GM18907 (cell line): ENCODE results near the gene SFXN5.

Source experiments
- ATAC-seq: cut with Tn5 transposase; IDR thresholded peaks from one replicate; pipeline ENCODE4 v1.9.1; 2021; ENCODE audit warnings: mild to moderate bottlenecking, moderate library complexity; ENCODE audit not compliant: unreplicated experiment

The SFXN5 gene

GRCh38 chr2:73021371-73022010 is 50.0 kb downstream of the SFXN5 start:
- ATAC-seq = no peak

- no peak for ATAC-seq
Measured at GRCh38 chr2:73020657-73021370, 50.7 kb downstream of the SFXN5 start.

GRCh38 chr2:73020306-73020656 is 51.2 kb downstream of the SFXN5 start:
- no peak for ATAC-seq

GRCh38 chr2:73018188-73018825 is 53.2 kb downstream of the SFXN5 start:
- no peak for ATAC-seq

GRCh38 chr2:73013936-73014335 is 57.6 kb downstream of the SFXN5 start:
- no peak for ATAC-seq

GRCh38 chr2:73009177-73009839 is 62.2 kb downstream of the SFXN5 start:
- no peak for ATAC-seq

GRCh38 chr2:73008766-73009135 is 62.8 kb downstream of the SFXN5 start:
- ATAC-seq = no peak

- no peak for ATAC-seq
Measured at GRCh38 chr2:73007991-73008765, 63.3 kb downstream of the SFXN5 start.

GRCh38 chr2:73006969-73007710 is 64.4 kb downstream of the SFXN5 start:
- no peak for ATAC-seq

- ATAC-seq = no peak
Measured at GRCh38 chr2:73004889-73005596, 66.5 kb downstream of the SFXN5 start.

- no peak for ATAC-seq
Measured at GRCh38 chr2:73004466-73004865, 67.0 kb downstream of the SFXN5 start.

- no peak for ATAC-seq
Measured at GRCh38 chr2:73003027-73003426, 68.5 kb downstream of the SFXN5 start.

- ATAC-seq = no peak
Measured at GRCh38 chr2:73000808-73001570, 70.5 kb downstream of the SFXN5 start.

- ATAC-seq = no peak
Measured at GRCh38 chr2:72999729-73000725, 71.5 kb downstream of the SFXN5 start.

GRCh38 chr2:72998724-72999123 is 72.8 kb downstream of the SFXN5 start:
- ATAC-seq = no peak

GRCh38 chr2:72998234-72998651 is 73.3 kb downstream of the SFXN5 start:
- ATAC-seq = no peak

- no peak for ATAC-seq
Measured at GRCh38 chr2:72996117-72996502, 75.4 kb downstream of the SFXN5 start.
